ENCODE results near the gene NUCB1. TPM values are rescaled to one million over a fixed set of nuclear protein-coding genes. Genes with fewer than 3 reads are reported as not detected.

The NUCB1 gene
- total and polyA plus RNA-seq, 9 of the 15 experiments (the other 6 are each of a cell fraction or from before 2014, with no cell fraction given) = 3.1 to 153 (median 71.7) TPM

GRCh38 chr19:48965040-48965805, 65.1 kb downstream of the NUCB1 start, which contains the start of gene FTL (continued):
- TF ChIP-seq ZNF280B (CRISPR knock-in tag; IDR thresholded peaks at IDR 0.05) (no peak), KDM4B (IDR thresholded peaks at IDR 0.05; ENCODE audit: borderline replicate concordance in 2 of 2, low read depth in 1 of 2) (no peak), FOXA3 (CRISPR knock-in tag; conservative IDR thresholded peaks at IDR 0.05 in 1 of 2, IDR thresholded peaks at IDR 0.05 in 1 of 2) (peak in 1 of 2 experiments; percentile 56; a peak in 1 of 4 replicates), ZNF146 (CRISPR knock-in tag; IDR thresholded peaks at IDR 0.05; ENCODE audit: unreplicated experiment) (no peak), FIP1L1 (IDR thresholded peaks at IDR 0.05; ENCODE audit: low read depth, low read length, poor library complexity, severe bottlenecking) (no peak), ZC3H11A (IDR thresholded peaks at IDR 0.05; ENCODE audit: low read depth, low read length) (no peak), ZBTB2 (IDR thresholded peaks at IDR 0.05) (no peak), KAT7 (CRISPR knock-in tag; IDR thresholded peaks at IDR 0.05; ENCODE audit: borderline replicate concordance) (peak; percentile 93; the same call in 1 of the 2 replicates), ZSCAN32 (CRISPR knock-in tag; IDR thresholded peaks at IDR 0.05) (no peak), GTF2F1 (IDR thresholded peaks at IDR 0.05; ENCODE audit: low read depth, low read length) (peak; percentile 98), ETV5 (CRISPR knock-in tag; IDR thresholded peaks at IDR 0.05; ENCODE audit: low read depth) (peak; percentile 88; the same call in 1 of the 2 replicates), JUNB (CRISPR knock-in tag; conservative IDR thresholded peaks at IDR 0.05) (no peak), PML (IDR thresholded peaks at IDR 0.05; ENCODE audit: low read length) (peak; percentile 97), ZNF830 (CRISPR knock-in tag; IDR thresholded peaks at IDR 0.05) (peak; percentile 75; the same call in 1 of the 2 replicates), XRCC4 (IDR thresholded peaks at IDR 0.05; ENCODE audit: extremely low read depth, insufficient read depth, insufficient read length) (no peak), ZSCAN29 (IDR thresholded peaks at IDR 0.05) (0 out of 2 replicates have a peak, but pooled peaks have one; percentile 18), JUND (IDR thresholded peaks at IDR 0.05; ENCODE audit: borderline replicate concordance, low read depth, low read length) (peak; percentile 59; the same call in 1 of the 2 replicates), JUND (tag; IDR thresholded peaks at IDR 0.05; ENCODE audit: borderline replicate concordance, low read depth, low read length) (peak; percentile 30; the same call in 1 of the 3 replicates), ERF (CRISPR knock-in tag; IDR thresholded peaks at IDR 0.05) (peak; percentile 16; the same call in 1 of the 2 replicates), IRF9 (tag; IDR thresholded peaks at IDR 0.05) (0 out of 2 replicates have a peak, but pooled peaks have one; percentile 5), ZNF253 (CRISPR knock-in tag; conservative IDR thresholded peaks at IDR 0.05) (no peak), ILF3 (IDR thresholded peaks at IDR 0.05; ENCODE audit: borderline replicate concordance) (peak; percentile 75; the same call in 1 of the 2 replicates), MAZ (CRISPR knock-in tag; conservative IDR thresholded peaks at IDR 0.05 in 1 of 2, IDR thresholded peaks at IDR 0.05 in 1 of 2) (peak; percentile 59 to 89; a peak in 2 of 4 replicates)
